HuH-7 (cell line): ENCODE data around the gene SLC8B1.

ENCODE experiments used
- DNase-seq: peaks from one replicate; pipeline ENCODE4 v3.0.0; 2011; ENCODE audit warnings: low spot score

Gene SLC8B1

GRCh38 chr12:113295886-113296556, 38.9 kb downstream of the SLC8B1 start:
- DNase-seq, result no peak

GRCh38 chr12:113293100-113293499, 41.8 kb downstream of the SLC8B1 start:
- no peak for DNase-seq

- no peak for DNase-seq
Measured at GRCh38 chr12:113292547-113292946, 42.4 kb downstream of the SLC8B1 start.

- DNase-seq, result no peak
Measured at GRCh38 chr12:113292091-113292490, 42.8 kb downstream of the SLC8B1 start.

GRCh38 chr12:113291586-113291985, 43.3 kb downstream of the SLC8B1 start:
- no peak for DNase-seq

- no peak for DNase-seq
Measured at GRCh38 chr12:113290506-113290905, 44.4 kb downstream of the SLC8B1 start.

GRCh38 chr12:113289361-113289760, 45.5 kb downstream of the SLC8B1 start:
- no peak for DNase-seq

GRCh38 chr12:113287899-113288282, 47.0 kb downstream of the SLC8B1 start:
- DNase-seq, result no peak

- DNase-seq, result no peak
Measured at GRCh38 chr12:113287146-113287898, 47.6 kb downstream of the SLC8B1 start.

GRCh38 chr12:113286712-113287111, 48.2 kb downstream of the SLC8B1 start:
- no peak for DNase-seq

GRCh38 chr12:113285679-113286610, 49.0 kb downstream of the SLC8B1 start:
- no peak for DNase-seq

GRCh38 chr12:113284751-113285150, 50.2 kb downstream of the SLC8B1 start:
- no peak for DNase-seq

- no peak for DNase-seq
Measured at GRCh38 chr12:113278633-113279032, 56.3 kb downstream of the SLC8B1 start.

- DNase-seq, result no peak
Measured at GRCh38 chr12:113278141-113278540, 56.8 kb downstream of the SLC8B1 start.

- no peak for DNase-seq
Measured at GRCh38 chr12:113277511-113277910, 57.4 kb downstream of the SLC8B1 start.

GRCh38 chr12:113276946-113277500, 57.9 kb downstream of the SLC8B1 start:
- no peak for DNase-seq

- no peak for DNase-seq
Measured at GRCh38 chr12:113276306-113276705, 58.6 kb downstream of the SLC8B1 start.

GRCh38 chr12:113274848-113275247, 60.1 kb downstream of the SLC8B1 start:
- DNase-seq, result no peak

- no peak for DNase-seq
Measured at GRCh38 chr12:113273053-113273725, 61.7 kb downstream of the SLC8B1 start.

GRCh38 chr12:113271853-113272561, 62.9 kb downstream of the SLC8B1 start:
- DNase-seq, result peak; percentile 56

- DNase-seq, result no peak
Measured at GRCh38 chr12:113271466-113271852, 63.5 kb downstream of the SLC8B1 start.
